Gastrocnemius medialis (tissue), 4 donors: ENCODE measurements around the gene ZBTB7C. TPM values are rescaled to one million over a fixed set of nuclear protein-coding genes. Genes with fewer than 3 reads are reported as not detected.

Source experiments
- ATAC-seq, 2 donors: fragments of 150-250 bp; one replicate each; pipeline ENCODE4 v1.9.1; 2016
- DNase-seq, 2 donors: peaks; one replicate each; pipeline ENCODE4 v3.0.0-alpha.2; 2019
- H3K27ac ChIP-seq, 4 donors: fragments of 200-600 bp; sonication (generic); 1 replicate in 1 of 4; 2 replicates in 3 of 4; pipeline ENCODE4 v1.5.1; 2016 to 2018; ENCODE audit warnings: mild to moderate bottlenecking in 2 of 4, moderate library complexity in 1 of 4
- H3K27me3 ChIP-seq, 3 donors: fragments of 200-600 bp; sonication (generic) in 2 of 3; 1 replicate in 1 of 3; 2 replicates in 2 of 3; pipeline versions ENCODE4 v1.5.1 to v1.6.0; 2016 to 2019; ENCODE audit warnings: mild to moderate bottlenecking in 1 of 3, moderate library complexity in 1 of 3
- H3K36me3 ChIP-seq, 2 donors: fragments of 200-600 bp; sonication (generic) in 1 of 2; one replicate each; pipeline ENCODE4 v1.5.1; 2017 to 2018
- H3K4me1 ChIP-seq, 2 donors: fragments of 200-600 bp; sonication (generic) in 1 of 2; one replicate each; pipeline ENCODE4 v1.5.1; 2016 to 2017; ENCODE audit warnings: mild to moderate bottlenecking in 2 of 2
- H3K4me3 ChIP-seq, 4 donors: fragments of 200-600 bp; sonication (generic) in 3 of 4; 1 replicate in 1 of 4; 2 replicates in 3 of 4; pipeline ENCODE4 v1.5.1; 2016 to 2019; ENCODE audit warnings: mild to moderate bottlenecking in 2 of 4
- H3K9me3 ChIP-seq, 3 donors: fragments of 200-600 bp; sonication (generic) in 2 of 3; 1 replicate in 1 of 3; 2 replicates in 2 of 3; pipeline ENCODE4 v1.5.1; 2016 to 2019
- CTCF ChIP-seq, 5 experiments: fragments of 450-650 bp in 3 of 5; fragments of 200-600 bp in 2 of 5; sonication (generic) in 2 of 5; IDR thresholded peaks in 4 of 5; conservative IDR thresholded peaks in 1 of 5; 1 replicate in 4 of 5; 2 replicates in 1 of 5; pipeline ENCODE4 v1.5.1; 2016 to 2019; ENCODE audit warnings: antibody characterized with exemption in 5 of 5, mild to moderate bottlenecking in 3 of 5, moderate library complexity in 3 of 5
- POLR2A ChIP-seq, 2 donors: fragments of 450-650 bp; IDR thresholded peaks; one replicate each; pipeline ENCODE4 v1.6.1; 2017; ENCODE audit warnings: antibody characterized with exemption in 2 of 2, mild to moderate bottlenecking in 2 of 2, moderate library complexity in 2 of 2
- in situ Hi-C, 4 donors: fragments of 200-750 bp; cut with MboI; loops; one replicate each; pipeline versions ENCODE4 v1.15.0 to v1.8.0; 2017; ENCODE audit warnings: low sequenced_read_pairs in 4 of 4
- intact Hi-C: fragments of 100-400 bp; cut with DNase I; formaldehyde crosslinking; loops from one replicate; pipeline ENCODE4 v1.15.1; 2023; ENCODE audit warnings: low total_unique reads
- total RNA-seq, 4 donors: library from RNA; depleted of rRNA; stranded (reverse); fragments of >200 nt; gene quantifications; one replicate each; pipeline versions ENCODE4 v1.1.0 to v1.2.3, GENCODE V29; 2016

The ZBTB7C gene
- total RNA-seq, 4 donors from 2014 or later: 0.53 to 12.3 (median 1.1) TPM

GRCh38 chr18:48215876-48216638, 193.1 kb downstream of the ZBTB7C start:
- ATAC-seq (no peak), DNase-seq (no peak)
- TF ChIP-seq CTCF (IDR thresholded peaks at IDR 0.05 in 4 of 5, conservative IDR thresholded peaks at IDR 0.05 in 1 of 5) (no peak), POLR2A (IDR thresholded peaks at IDR 0.05) (no peak)
- no peaks in the 10 kb centered on the region for H3K36me3 ChIP-seq
- no peak overlapping the region for H3K4me3 ChIP-seq
- no peaks in the 10 kb centered on the region for H3K27me3 ChIP-seq
- H3K27ac ChIP-seq: no peak overlapping the region
- no peaks in the 10 kb centered on the region for H3K4me1 ChIP-seq
- in situ Hi-C loops: loop anchor here in 1 of 4 donors (25.0 kb wide), 1 partner anchor 104 kb away; no protein-coding TSS in a partner anchor
- intact Hi-C loops: no loop called here
- no peaks in the 10 kb centered on the region for H3K9me3 ChIP-seq

GRCh38 chr18:48213791-48214190, 195.4 kb downstream of the ZBTB7C start:
- DNase-seq (no peak), ATAC-seq (no peak)
- intact Hi-C loops (no loop called here), in situ Hi-C loops (loop anchor here in 1 of 4 donors (25.0 kb wide), 1 partner anchor 101 kb away; no protein-coding TSS in a partner anchor)
- Histone ChIP-seq H3K4me3 (no peak overlapping the region), H3K27me3 (no peaks in the 10 kb centered on the region), H3K27ac (no peak overlapping the region), H3K9me3 (no peaks in the 10 kb centered on the region), H3K36me3 (no peaks in the 10 kb centered on the region), H3K4me1 (no peaks in the 10 kb centered on the region)
- TF ChIP-seq CTCF (IDR thresholded peaks at IDR 0.05 in 4 of 5, conservative IDR thresholded peaks at IDR 0.05 in 1 of 5): no peak
- TF ChIP-seq POLR2A (IDR thresholded peaks at IDR 0.05): no peak

GRCh38 chr18:48208432-48209140, 200.6 kb downstream of the ZBTB7C start:
- Histone ChIP-seq H3K27me3 (no peaks in the 10 kb centered on the region), H3K4me3 (no peak overlapping the region), H3K27ac (no peak overlapping the region), H3K9me3 (no peaks in the 10 kb centered on the region), H3K36me3 (no peaks in the 10 kb centered on the region), H3K4me1 (no peaks in the 10 kb centered on the region)
- no peak for ATAC-seq
- in situ Hi-C loops: loop anchor here in 1 of 4 donors (25.0 kb wide), 1 partner anchor 96 kb away; no protein-coding TSS in a partner anchor
- TF ChIP-seq POLR2A (IDR thresholded peaks at IDR 0.05) (no peak), CTCF (IDR thresholded peaks at IDR 0.05 in 4 of 5, conservative IDR thresholded peaks at IDR 0.05 in 1 of 5) (no peak)
- intact Hi-C loops: no loop called here
- DNase-seq: no peak

GRCh38 chr18:48207733-48208132, 201.4 kb downstream of the ZBTB7C start:
- Histone ChIP-seq H3K4me1 (no peaks in the 10 kb centered on the region), H3K4me3 (no peak overlapping the region), H3K27ac (no peak overlapping the region), H3K27me3 (no peaks in the 10 kb centered on the region), H3K36me3 (no peaks in the 10 kb centered on the region), H3K9me3 (no peaks in the 10 kb centered on the region)
- no peak for TF ChIP-seq CTCF (IDR thresholded peaks at IDR 0.05 in 4 of 5, conservative IDR thresholded peaks at IDR 0.05 in 1 of 5)
- TF ChIP-seq POLR2A (IDR thresholded peaks at IDR 0.05): no peak
- in situ Hi-C loops: loop anchor here in 1 of 4 donors (25.0 kb wide), 1 partner anchor 95 kb away; no protein-coding TSS in a partner anchor
- DNase-seq (no peak), ATAC-seq (no peak)
- intact Hi-C loops: no loop called here
